Ectodermal cell (in vitro differentiated cells): ENCODE results near the gene ANKRD33B.

Source experiments
- H3K27ac ChIP-seq: 2 replicates; pipeline ENCODE4 v1.7.0; 2013; ENCODE audit warnings: mild to moderate bottlenecking, low read depth, low read length; ENCODE audit not compliant: insufficient read depth, poor library complexity, severe bottlenecking
- H3K27me3 ChIP-seq: 2 replicates; pipeline ENCODE4 v1.7.0; 2013; ENCODE audit warnings: mild to moderate bottlenecking, low read length; ENCODE audit not compliant: insufficient read depth, control insufficient read depth, poor library complexity, severe bottlenecking
- H3K36me3 ChIP-seq: one replicate; pipeline ENCODE4 v1.7.0; 2013; ENCODE audit warnings: low read length; ENCODE audit not compliant: control insufficient read depth, insufficient read depth
- H3K4me1 ChIP-seq: one replicate; pipeline ENCODE4 v1.7.0; 2013; ENCODE audit warnings: low read length; ENCODE audit not compliant: control insufficient read depth, insufficient read depth
- H3K4me3 ChIP-seq: 2 replicates; pipeline ENCODE4 v1.7.0; 2013; ENCODE audit warnings: low read depth, low read length, control low read depth; ENCODE audit not compliant: insufficient read depth
- H3K9me3 ChIP-seq: 2 replicates; pipeline ENCODE4 v1.7.0; 2013; ENCODE audit warnings: mild to moderate bottlenecking, low read length, moderate library complexity; ENCODE audit not compliant: control insufficient read depth
- WGBS, 2 experiments: methylation state at CpG; one replicate each; pipeline ENCODE4 v1.1.7; 2013; ENCODE audit warnings: missing lambda C conversion rate in 2 of 2; 5-methylcytosine and 5-hydroxymethylcytosine counted together

Gene ANKRD33B

GRCh38 chr5:10673407-10673806 is 109.5 kb downstream of the ANKRD33B start:
- H3K27ac ChIP-seq = no peak overlapping the region
- 78 to 79% methylated on average over 9 of the region's 9 CpGs for WGBS, 2 experiments
- H3K9me3 ChIP-seq = no peaks in the 10 kb centered on the region
- H3K4me1 ChIP-seq = no peaks in the 10 kb centered on the region
- H3K27me3 ChIP-seq = no peaks in the 10 kb centered on the region
- H3K4me3 ChIP-seq = no peak overlapping the region
- peaks cover 6% of the 10 kb centered on the region for H3K36me3 ChIP-seq

GRCh38 chr5:10674096-10674495 is 110.2 kb downstream of the ANKRD33B start:
- peaks cover 6% of the 10 kb centered on the region for H3K36me3 ChIP-seq

GRCh38 chr5:10674582-10674981 is 110.7 kb downstream of the ANKRD33B start:
- WGBS, 2 experiments = 81 to 84% methylated on average over 6 of the region's 6 CpGs
- no peaks in the 10 kb centered on the region for H3K4me1 ChIP-seq

More at GRCh38 chr5:10674096-10674495, 110.2 kb downstream of the ANKRD33B start:
- WGBS, 2 experiments = 95% methylated on average over 11 of the region's 11 CpGs
- H3K27me3 ChIP-seq = no peaks in the 10 kb centered on the region
- H3K27ac ChIP-seq = no peak overlapping the region
- H3K4me3 ChIP-seq = no peak overlapping the region
- H3K9me3 ChIP-seq = no peaks in the 10 kb centered on the region
- no peaks in the 10 kb centered on the region for H3K4me1 ChIP-seq

GRCh38 chr5:10675177-10675700 is 111.4 kb downstream of the ANKRD33B start:
- Histone ChIP-seq H3K4me3 (no peak overlapping the region), H3K4me1 (no peaks in the 10 kb centered on the region), H3K9me3 (no peaks in the 10 kb centered on the region), H3K36me3 (peaks cover 17% of the 10 kb centered on the region), H3K27ac (no peak overlapping the region), H3K27me3 (no peaks in the 10 kb centered on the region)
- WGBS, 2 experiments = 94% methylated on average over 14 of the region's 14 CpGs

More at GRCh38 chr5:10674582-10674981, 110.7 kb downstream of the ANKRD33B start:
- Histone ChIP-seq H3K36me3 (peaks cover 10% of the 10 kb centered on the region), H3K27ac (no peak overlapping the region), H3K27me3 (no peaks in the 10 kb centered on the region), H3K4me3 (no peak overlapping the region), H3K9me3 (no peaks in the 10 kb centered on the region)

GRCh38 chr5:10676224-10676623 is 112.4 kb downstream of the ANKRD33B start:
- WGBS, 2 experiments = 90 to 91% methylated on average over 4 of the region's 4 CpGs
- H3K4me1 ChIP-seq = no peaks in the 10 kb centered on the region

GRCh38 chr5:10676946-10677345 is 113.1 kb downstream of the ANKRD33B start:
- Histone ChIP-seq H3K4me3 (no peak overlapping the region), H3K36me3 (peaks cover 26% of the 10 kb centered on the region), H3K4me1 (no peaks in the 10 kb centered on the region), H3K9me3 (no peaks in the 10 kb centered on the region), H3K27me3 (no peaks in the 10 kb centered on the region), H3K27ac (no peak overlapping the region)
- 90 to 93% methylated on average over 1 of the region's 1 CpG for WGBS, 2 experiments

More at GRCh38 chr5:10676224-10676623, 112.4 kb downstream of the ANKRD33B start:
- no peak overlapping the region for H3K4me3 ChIP-seq
- no peaks in the 10 kb centered on the region for H3K9me3 ChIP-seq
- H3K27ac ChIP-seq = no peak overlapping the region
- no peaks in the 10 kb centered on the region for H3K27me3 ChIP-seq
- H3K36me3 ChIP-seq = peaks cover 26% of the 10 kb centered on the region

GRCh38 chr5:10677533-10677932 is 113.7 kb downstream of the ANKRD33B start:
- no peaks in the 10 kb centered on the region for H3K4me1 ChIP-seq
- H3K9me3 ChIP-seq = no peaks in the 10 kb centered on the region
- H3K27ac ChIP-seq = no peak overlapping the region
- no peak overlapping the region for H3K4me3 ChIP-seq
- 95% methylated on average over 7 of the region's 7 CpGs for WGBS, 2 experiments
- H3K36me3 ChIP-seq = peaks cover 26% of the 10 kb centered on the region
- no peaks in the 10 kb centered on the region for H3K27me3 ChIP-seq

GRCh38 chr5:10678244-10678643 is 114.4 kb downstream of the ANKRD33B start:
- Histone ChIP-seq H3K27ac (no peak overlapping the region), H3K4me3 (no peak overlapping the region), H3K4me1 (no peaks in the 10 kb centered on the region), H3K27me3 (no peaks in the 10 kb centered on the region), H3K9me3 (no peaks in the 10 kb centered on the region), H3K36me3 (peaks cover 26% of the 10 kb centered on the region)
- 95 to 99% methylated on average over 2 of the region's 2 CpGs for WGBS, 2 experiments

GRCh38 chr5:10679336-10679988 is 115.6 kb downstream of the ANKRD33B start:
- H3K4me3 ChIP-seq = no peak overlapping the region
- no peaks in the 10 kb centered on the region for H3K9me3 ChIP-seq
- no peaks in the 10 kb centered on the region for H3K4me1 ChIP-seq
- WGBS, 2 experiments = 96% methylated on average over 15 of the region's 15 CpGs
- H3K27ac ChIP-seq = no peak overlapping the region
- H3K27me3 ChIP-seq = no peaks in the 10 kb centered on the region
- H3K36me3 ChIP-seq = peaks cover 26% of the 10 kb centered on the region

- WGBS, 2 experiments = 94 to 97% methylated on average over 17 of the region's 17 CpGs
Measured at GRCh38 chr5:10680876-10681481, 117.1 kb downstream of the ANKRD33B start.

More at GRCh38 chr5:10680876-10681481, 117.1 kb downstream of the ANKRD33B start:
- H3K36me3 ChIP-seq = peaks cover 26% of the 10 kb centered on the region
- no peak overlapping the region for H3K4me3 ChIP-seq
- H3K4me1 ChIP-seq = no peaks in the 10 kb centered on the region
- no peaks in the 10 kb centered on the region for H3K27me3 ChIP-seq
- H3K9me3 ChIP-seq = no peaks in the 10 kb centered on the region
- no peak overlapping the region for H3K27ac ChIP-seq
